ENCODE measurements around the gene RPS24.

Gene RPS24

DNA sequence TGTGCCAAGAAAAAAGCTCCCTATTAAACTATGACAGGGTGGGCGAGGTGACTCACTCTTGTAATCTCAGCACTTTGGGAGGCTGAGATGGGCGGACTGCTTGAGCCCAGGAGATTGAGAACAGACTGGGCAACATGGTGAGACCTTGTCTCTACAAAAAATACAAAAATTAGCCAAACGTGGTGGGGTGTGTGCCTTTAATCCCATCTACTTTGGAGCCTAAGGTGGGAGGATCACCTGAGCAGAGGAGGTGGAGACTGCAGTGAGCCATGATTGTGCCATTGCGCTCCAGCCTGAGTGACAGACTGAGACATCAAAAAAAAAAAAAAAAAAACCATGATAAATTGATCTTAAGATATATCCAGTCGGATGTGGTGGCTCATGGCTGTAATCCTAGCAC lies 15.8 kb upstream of the RPS24 start:
- peaks cover 23% of the 10 kb centered on the region; the same call in 1 of the 2 replicates for H3K36me3 ChIP-seq (ENCODE audit: low read length)
- H3K79me2 ChIP-seq (ENCODE audit: insufficient read depth, low read length), result no peaks in the 10 kb centered on the region
- no peak overlapping the region for H3K27ac ChIP-seq (ENCODE audit: low read depth, low read length)
- no peak overlapping the region for H3K4me2 ChIP-seq (ENCODE audit: low read depth, low read length, poor library complexity, severe bottlenecking)
- no peak overlapping the region for H2AFZ ChIP-seq (ENCODE audit: low read depth, low read length, severe bottlenecking)
- TF ChIP-seq EZH2phosphoT487 (conservative IDR thresholded peaks at IDR 0.05; ENCODE audit: low read length) (no peak), CTCF (IDR thresholded peaks at IDR 0.05; ENCODE audit: insufficient read depth, low read length, poor library complexity, severe bottlenecking) (no peak)
- no peak overlapping the region for H3K4me3 ChIP-seq (ENCODE audit: insufficient read depth, low read length, poor library complexity, severe bottlenecking)
- H3K9me2 ChIP-seq (replicated peaks; ENCODE audit: insufficient read depth, low read length), result no peaks in the 10 kb centered on the region
- no peak overlapping the region for H3K9ac ChIP-seq (ENCODE audit: low read length)
- H3K9me3 ChIP-seq (ENCODE audit: insufficient read depth, low read length), result no peaks in the 10 kb centered on the region
- H4K20me1 ChIP-seq (ENCODE audit: low read depth, low read length), result no peaks in the 10 kb centered on the region
- H3F3A ChIP-seq (ENCODE audit: insufficient read depth), result no peaks in the 10 kb centered on the region
- no peaks in the 10 kb centered on the region for H3K27me3 ChIP-seq (ENCODE audit: low read length)

GRCh38 chr10:78019264-78019663 lies 14.4 kb upstream of the RPS24 start:
- Histone ChIP-seq H3K79me2 (ENCODE audit: insufficient read depth, low read length) (no peaks in the 10 kb centered on the region), H3K27me3 (ENCODE audit: low read length) (no peaks in the 10 kb centered on the region), H3K4me3 (ENCODE audit: insufficient read depth, low read length, poor library complexity, severe bottlenecking) (no peak overlapping the region), H3K9me2 (replicated peaks; ENCODE audit: insufficient read depth, low read length) (no peaks in the 10 kb centered on the region), H2AFZ (ENCODE audit: low read depth, low read length, severe bottlenecking) (no peak overlapping the region), H3K4me2 (ENCODE audit: low read depth, low read length, poor library complexity, severe bottlenecking) (no peak overlapping the region), H3K9me3 (ENCODE audit: insufficient read depth, low read length) (no peaks in the 10 kb centered on the region), H4K20me1 (ENCODE audit: low read depth, low read length) (no peaks in the 10 kb centered on the region), H3K36me3 (ENCODE audit: low read length) (peaks cover 22% of the 10 kb centered on the region; the same call in 1 of the 2 replicates), H3F3A (ENCODE audit: insufficient read depth) (no peaks in the 10 kb centered on the region), H3K9ac (ENCODE audit: low read length) (no peak overlapping the region), H3K27ac (ENCODE audit: low read depth, low read length) (no peak overlapping the region)
- TF ChIP-seq EZH2phosphoT487 (conservative IDR thresholded peaks at IDR 0.05; ENCODE audit: low read length), result no peak
- TF ChIP-seq CTCF (IDR thresholded peaks at IDR 0.05; ENCODE audit: insufficient read depth, low read length, poor library complexity, severe bottlenecking), result no peak

GRCh38 chr10:78021201-78021600 lies 12.5 kb upstream of the RPS24 start:
- Histone ChIP-seq H3K9ac (ENCODE audit: low read length) (no peak overlapping the region), H3K79me2 (ENCODE audit: insufficient read depth, low read length) (no peaks in the 10 kb centered on the region), H3K36me3 (ENCODE audit: low read length) (peaks cover 30% of the 10 kb centered on the region; the same call in 1 of the 2 replicates), H3K27me3 (ENCODE audit: low read length) (no peaks in the 10 kb centered on the region), H3K27ac (ENCODE audit: low read depth, low read length) (no peak overlapping the region), H2AFZ (ENCODE audit: low read depth, low read length, severe bottlenecking) (no peak overlapping the region), H3K4me3 (ENCODE audit: insufficient read depth, low read length, poor library complexity, severe bottlenecking) (no peak overlapping the region), H3K9me3 (ENCODE audit: insufficient read depth, low read length) (no peaks in the 10 kb centered on the region), H3K9me2 (replicated peaks; ENCODE audit: insufficient read depth, low read length) (no peaks in the 10 kb centered on the region), H3F3A (ENCODE audit: insufficient read depth) (no peaks in the 10 kb centered on the region), H3K4me2 (ENCODE audit: low read depth, low read length, poor library complexity, severe bottlenecking) (no peak overlapping the region), H4K20me1 (ENCODE audit: low read depth, low read length) (no peaks in the 10 kb centered on the region)
- TF ChIP-seq EZH2phosphoT487 (conservative IDR thresholded peaks at IDR 0.05; ENCODE audit: low read length) (no peak), CTCF (IDR thresholded peaks at IDR 0.05; ENCODE audit: insufficient read depth, low read length, poor library complexity, severe bottlenecking) (no peak)
